ENCODE results near the gene ADGRF1. TPM values are rescaled to one million over a fixed set of nuclear protein-coding genes. Genes with fewer than 3 reads are reported as not detected.

ADGRF1 gene
- total and polyA plus RNA-seq, 2 donors from 2014 or later: 28.6 to 58.8 TPM

GRCh38 chr6:47080083-47080596 lies 38.0 kb upstream of the ADGRF1 start:
- DNase-seq (no peak), FAIRE-seq (no peak)
- H3K36me3 ChIP-seq (ENCODE audit: control insufficient read depth in 2 of 3, insufficient read depth in 3 of 3, low read length in 3 of 3): no peaks in the 10 kb centered on the region
- no peak for TF ChIP-seq CTCF (IDR thresholded peaks at IDR 0.05; ENCODE audit: borderline replicate concordance, extremely low read depth, insufficient read depth)
- H3K27me3 ChIP-seq (ENCODE audit: control insufficient read depth, insufficient read depth, low read length): no peaks in the 10 kb centered on the region
- H3K4me3 ChIP-seq (ENCODE audit: low read length in 3 of 3): no peak overlapping the region
- intact Hi-C loops (cut with DNase I): no loop called here
- H3K27ac ChIP-seq (ENCODE audit: low read depth in 2 of 2, low read length in 2 of 2): no peak overlapping the region
- H3K9ac ChIP-seq (ENCODE audit: low read length in 3 of 3): no peak overlapping the region
- H3K9me3 ChIP-seq (ENCODE audit: control insufficient read depth in 2 of 3, insufficient read depth in 1 of 3, low read length in 3 of 3): no peaks in the 10 kb centered on the region
- peaks cover 0 to 13% (median 8%) of the 10 kb centered on the region in 3 donors for H3K4me1 ChIP-seq (ENCODE audit: control insufficient read depth in 2 of 3, insufficient read depth in 2 of 3, low read depth in 1 of 3, low read length in 3 of 3)

- peaks cover 0 to 13% (median 8%) of the 10 kb centered on the region in 3 donors for H3K4me1 ChIP-seq (ENCODE audit: control insufficient read depth in 2 of 3, insufficient read depth in 2 of 3, low read depth in 1 of 3, low read length in 3 of 3)
- no peaks in the 10 kb centered on the region for H3K27me3 ChIP-seq (ENCODE audit: control insufficient read depth, insufficient read depth, low read length)
- no peaks in the 10 kb centered on the region for H3K9me3 ChIP-seq (ENCODE audit: control insufficient read depth in 2 of 3, insufficient read depth in 1 of 3, low read length in 3 of 3)
- no peak overlapping the region for H3K27ac ChIP-seq (ENCODE audit: low read depth in 2 of 2, low read length in 2 of 2)
- TF ChIP-seq CTCF (IDR thresholded peaks at IDR 0.05; ENCODE audit: borderline replicate concordance, extremely low read depth, insufficient read depth): no peak
- H3K36me3 ChIP-seq (ENCODE audit: control insufficient read depth in 2 of 3, insufficient read depth in 3 of 3, low read length in 3 of 3): no peaks in the 10 kb centered on the region
- H3K4me3 ChIP-seq (ENCODE audit: low read length in 3 of 3): no peak overlapping the region
- intact Hi-C loops (cut with DNase I): no loop called here
- no peak overlapping the region for H3K9ac ChIP-seq (ENCODE audit: low read length in 3 of 3)
- no peak for DNase-seq
- no peak for FAIRE-seq
Observed at GRCh38 chr6:47079638-47080037, 37.5 kb upstream of the ADGRF1 start.

- H3K27me3 ChIP-seq (ENCODE audit: control insufficient read depth, insufficient read depth, low read length): no peaks in the 10 kb centered on the region
- no peaks in the 10 kb centered on the region for H3K36me3 ChIP-seq (ENCODE audit: control insufficient read depth in 2 of 3, insufficient read depth in 3 of 3, low read length in 3 of 3)
- no peaks in the 10 kb centered on the region for H3K9me3 ChIP-seq (ENCODE audit: control insufficient read depth in 2 of 3, insufficient read depth in 1 of 3, low read length in 3 of 3)
- FAIRE-seq (no peak), DNase-seq (no peak)
- H3K27ac ChIP-seq (ENCODE audit: low read depth in 2 of 2, low read length in 2 of 2): no peak overlapping the region
- H3K4me1 ChIP-seq (ENCODE audit: control insufficient read depth in 2 of 3, insufficient read depth in 2 of 3, low read depth in 1 of 3, low read length in 3 of 3): peaks cover 0 to 9% (median 4%) of the 10 kb centered on the region in 3 donors
- no peak for TF ChIP-seq CTCF (IDR thresholded peaks at IDR 0.05; ENCODE audit: borderline replicate concordance, extremely low read depth, insufficient read depth)
- intact Hi-C loops (cut with DNase I): no loop called here
- no peak overlapping the region for H3K4me3 ChIP-seq (ENCODE audit: low read length in 3 of 3)
- H3K9ac ChIP-seq (ENCODE audit: low read length in 3 of 3): no peak overlapping the region
Observed at GRCh38 chr6:47078991-47079390, 36.9 kb upstream of the ADGRF1 start.
